GM12872 (cell line): ENCODE measurements around the gene TEX36.

ENCODE experiments used
- TF ChIP-seq, protein P1 (sequence below): IDR thresholded peaks from 3 replicates; pipeline ENCODE4 v1.5.1; 2011; ENCODE audit warnings: low read depth, mild to moderate bottlenecking, low read length, moderate library complexity; ENCODE audit not compliant: insufficient read depth

Gene TEX36

DNA sequence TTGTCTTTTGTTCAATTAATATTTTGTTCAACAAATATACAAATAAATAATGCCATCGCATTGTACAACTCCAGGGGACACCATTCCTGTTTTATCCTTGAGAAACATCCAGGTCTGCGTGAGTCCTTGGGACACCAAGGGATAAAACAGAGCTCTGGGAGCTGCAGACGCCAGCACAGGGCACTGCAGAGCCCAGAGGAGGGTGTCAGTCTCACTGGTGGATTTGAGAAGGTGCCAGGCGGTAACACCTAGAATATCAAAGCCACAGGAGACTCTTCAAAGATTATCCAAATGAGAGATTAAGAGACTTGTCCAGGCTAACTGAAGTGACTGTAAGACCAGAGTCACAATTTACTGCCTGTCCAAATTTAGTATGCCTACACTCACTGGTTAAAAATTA is 55.3 kb downstream of the TEX36 start:
- TF ChIP-seq, protein P1, sequence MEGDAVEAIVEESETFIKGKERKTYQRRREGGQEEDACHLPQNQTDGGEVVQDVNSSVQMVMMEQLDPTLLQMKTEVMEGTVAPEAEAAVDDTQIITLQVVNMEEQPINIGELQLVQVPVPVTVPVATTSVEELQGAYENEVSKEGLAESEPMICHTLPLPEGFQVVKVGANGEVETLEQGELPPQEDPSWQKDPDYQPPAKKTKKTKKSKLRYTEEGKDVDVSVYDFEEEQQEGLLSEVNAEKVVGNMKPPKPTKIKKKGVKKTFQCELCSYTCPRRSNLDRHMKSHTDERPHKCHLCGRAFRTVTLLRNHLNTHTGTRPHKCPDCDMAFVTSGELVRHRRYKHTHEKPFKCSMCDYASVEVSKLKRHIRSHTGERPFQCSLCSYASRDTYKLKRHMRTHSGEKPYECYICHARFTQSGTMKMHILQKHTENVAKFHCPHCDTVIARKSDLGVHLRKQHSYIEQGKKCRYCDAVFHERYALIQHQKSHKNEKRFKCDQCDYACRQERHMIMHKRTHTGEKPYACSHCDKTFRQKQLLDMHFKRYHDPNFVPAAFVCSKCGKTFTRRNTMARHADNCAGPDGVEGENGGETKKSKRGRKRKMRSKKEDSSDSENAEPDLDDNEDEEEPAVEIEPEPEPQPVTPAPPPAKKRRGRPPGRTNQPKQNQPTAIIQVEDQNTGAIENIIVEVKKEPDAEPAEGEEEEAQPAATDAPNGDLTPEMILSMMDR = no peak

DNA sequence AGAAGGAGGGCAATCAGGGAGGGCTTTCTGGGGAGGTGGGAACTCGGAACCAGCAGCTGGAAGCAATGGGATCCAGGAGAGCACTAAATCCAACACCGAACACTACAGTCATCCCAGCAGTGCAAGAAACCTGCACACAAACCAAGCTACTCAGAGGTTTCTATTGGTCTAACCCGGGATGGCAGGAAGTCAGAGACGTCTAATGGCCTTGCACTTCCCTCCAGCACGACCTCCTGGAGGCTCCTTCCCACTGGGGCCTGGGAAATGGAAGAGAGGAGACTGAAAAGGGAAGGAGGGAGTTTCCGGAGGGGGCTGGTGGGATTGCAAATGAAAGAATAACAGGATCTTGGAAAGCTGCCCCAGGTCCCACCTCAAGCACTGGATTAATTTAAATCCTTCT is 56.3 kb downstream of the TEX36 start:
- TF ChIP-seq, protein P1 = no peak

DNA sequence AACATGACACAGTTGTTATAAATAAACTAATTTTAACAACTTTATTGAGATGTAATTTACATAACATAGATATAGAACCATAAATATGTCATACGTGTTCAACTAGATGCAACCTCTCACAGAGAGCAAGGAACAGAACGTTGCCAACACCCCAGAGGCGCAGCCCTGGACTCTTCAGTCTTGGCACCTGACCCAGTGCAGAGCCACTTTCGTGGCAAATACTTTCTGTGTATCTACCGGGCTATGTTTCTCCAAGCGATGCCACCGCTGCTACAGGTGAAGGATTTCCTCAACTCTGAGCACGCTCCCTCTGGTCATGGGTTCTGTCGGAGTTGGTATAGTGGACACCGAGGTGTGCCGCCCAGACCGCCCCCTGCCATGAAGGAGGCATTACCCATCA is 57.4 kb downstream of the TEX36 start:
- TF ChIP-seq, protein P1 = no peak

DNA sequence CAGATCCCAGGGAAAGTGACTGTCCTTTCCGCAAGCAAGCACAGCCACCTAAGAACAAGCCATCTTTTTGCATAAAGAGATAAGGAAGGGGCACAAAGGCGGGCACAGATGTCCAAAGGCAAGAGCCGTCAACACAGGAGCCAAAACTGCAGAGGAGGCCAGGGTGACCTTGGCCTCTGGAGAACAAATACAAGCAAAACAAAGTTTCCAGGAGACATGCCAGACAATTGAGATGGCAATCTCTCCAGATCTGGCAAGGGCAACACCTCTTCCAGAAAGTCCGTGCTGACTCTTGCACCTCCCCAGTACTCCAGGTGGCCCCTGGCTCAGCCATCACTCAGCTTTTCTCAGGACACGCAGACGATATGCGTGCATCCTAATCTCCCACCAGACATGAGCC is 58.2 kb downstream of the TEX36 start:
- TF ChIP-seq, protein P1 = no peak

DNA sequence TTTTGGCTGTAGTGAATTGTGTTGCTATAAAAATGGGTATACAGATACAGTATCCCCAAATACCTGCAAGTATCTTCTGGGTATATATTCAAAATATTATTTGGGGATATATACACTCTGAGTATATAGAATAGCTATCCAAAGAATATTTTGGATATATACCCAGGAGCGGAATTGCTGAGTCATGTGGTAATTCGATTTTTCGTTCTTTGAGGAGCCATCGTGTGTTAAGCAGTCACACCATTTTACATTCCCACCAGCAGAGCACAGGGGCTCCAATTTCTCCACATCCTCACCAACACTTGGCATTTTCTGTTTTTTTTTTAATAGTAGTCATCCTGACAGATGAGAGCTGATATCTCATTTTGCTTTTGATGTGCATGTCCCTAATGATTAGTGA is 61.9 kb downstream of the TEX36 start:
- TF ChIP-seq, protein P1 = no peak

DNA sequence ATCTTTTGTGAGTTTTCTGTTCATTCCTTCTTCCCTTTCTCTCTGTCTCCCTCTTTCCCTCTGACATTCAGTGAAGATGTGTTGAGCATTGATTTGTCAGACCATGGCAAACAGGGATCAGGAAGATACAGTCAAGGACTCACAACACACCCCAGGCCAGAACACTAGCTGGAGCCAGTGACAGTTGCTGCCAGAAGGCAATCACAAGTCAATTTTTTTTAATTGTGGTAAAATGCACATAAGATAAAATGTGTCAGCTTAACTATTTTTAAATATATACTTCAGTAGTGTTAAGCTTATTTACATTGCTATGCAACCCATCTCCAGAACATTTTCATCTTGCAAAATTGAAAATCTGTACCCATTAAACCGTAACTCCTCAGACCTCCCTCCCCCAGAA is 62.6 kb downstream of the TEX36 start:
- TF ChIP-seq, protein P1 = no peak

DNA sequence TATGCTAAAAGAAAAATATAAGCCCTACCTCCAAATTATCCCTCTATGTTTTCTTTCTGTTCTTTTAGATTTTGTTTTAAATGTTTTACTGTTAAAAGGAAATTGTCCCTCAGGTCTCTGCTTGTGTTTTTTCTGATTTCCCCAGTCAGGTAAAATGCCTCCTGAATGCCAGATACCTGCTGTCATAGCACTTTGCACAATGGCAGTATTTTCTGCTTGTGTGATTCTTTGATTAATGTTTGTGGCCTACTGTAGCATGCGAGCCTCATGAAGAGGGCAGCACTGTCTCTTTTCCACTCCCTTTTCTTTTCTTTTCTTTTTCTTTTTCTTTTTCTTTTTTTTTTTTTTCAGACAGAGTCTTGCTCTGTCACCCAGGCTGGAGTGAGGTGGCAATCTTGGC is 71.2 kb downstream of the TEX36 start:
- TF ChIP-seq, protein P1 = no peak

DNA sequence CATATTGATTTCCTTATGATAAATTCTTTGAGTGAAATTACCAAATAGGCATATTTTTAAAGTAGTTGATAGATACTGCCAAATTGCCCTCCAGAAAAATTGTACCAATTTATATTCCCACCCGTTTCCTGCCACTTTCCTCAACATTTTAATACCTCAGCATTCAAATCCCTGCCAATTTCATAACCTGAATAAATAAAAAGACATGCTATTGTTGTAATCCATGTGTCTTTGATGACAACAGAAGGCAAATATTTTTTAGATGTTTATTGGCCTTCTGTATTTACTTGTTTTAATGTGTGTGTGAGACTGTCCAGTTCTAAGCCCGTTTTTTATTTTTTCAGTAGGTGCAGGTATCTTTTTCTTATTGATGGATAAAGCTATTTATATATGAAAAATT is 71.7 kb downstream of the TEX36 start:
- TF ChIP-seq, protein P1 = no peak
